Body of pancreas (tissue), 4 donors: ENCODE measurements around the gene FREM1. TPM values are rescaled to one million over a fixed set of nuclear protein-coding genes. Genes with fewer than 3 reads are reported as not detected.

Experiments used
- ATAC-seq: fragments of 150-250 bp; one replicate; pipeline ENCODE4 v1.9.1; 2016
- DNase-seq, 4 donors: peaks; one replicate each; pipeline ENCODE4 v3.0.0-alpha.2; 2019
- H3K27ac ChIP-seq, 4 donors: fragments of 200-600 bp; sonication (generic); 1 replicate in 3 of 4; 2 replicates in 1 of 4; pipeline versions ENCODE4 v1.5.1 to v1.6.1; 2016 to 2019; ENCODE audit warnings: mild to moderate bottlenecking in 1 of 4, mixed read lengths in 1 of 4, moderate library complexity in 1 of 4
- H3K27me3 ChIP-seq, 2 donors: fragments of 200-600 bp; sonication (generic); one replicate each; pipeline ENCODE4 v1.6.0; 2016; ENCODE audit warnings: mild to moderate bottlenecking in 1 of 2
- H3K36me3 ChIP-seq, 2 donors: fragments of 200-600 bp; sonication (generic); replicated peaks in 1 of 2; 2 replicates each; pipeline ENCODE4 v1.5.1; 2016; ENCODE audit warnings: low read depth in 2 of 2; ENCODE audit not compliant: insufficient read depth in 1 of 2
- H3K4me1 ChIP-seq: fragments of 200-600 bp; sonication (generic); one replicate; pipeline ENCODE4 v1.6.0; 2016
- H3K4me3 ChIP-seq, 2 donors: fragments of 200-600 bp; sonication (generic); 1 replicate in 1 of 2; 2 replicates in 1 of 2; pipeline ENCODE4 v1.5.1; 2016 to 2019
- H3K9me3 ChIP-seq, 3 donors: fragments of 200-600 bp; sonication (generic); 1 replicate in 2 of 3; 2 replicates in 1 of 3; pipeline ENCODE4 v1.5.1; 2016
- POLR2A ChIP-seq, 3 donors: fragments of 450-650 bp; IDR thresholded peaks; one replicate each; pipeline ENCODE4 v1.6.1; 2016; ENCODE audit warnings: antibody characterized with exemption in 3 of 3, mild to moderate bottlenecking in 2 of 3
- WGBS, 2 donors: methylation state at CpG; one replicate each; pipeline ENCODE4 v1.1.5; 2017; 5-methylcytosine and 5-hydroxymethylcytosine counted together
- intact Hi-C: fragments of 100-400 bp; cut with DNase I; formaldehyde crosslinking; loops from one replicate; pipeline ENCODE4 v1.15.1; 2023
- total RNA-seq, 2 donors: library from RNA; depleted of rRNA; stranded (reverse); fragments of >200 nt; gene quantifications; one replicate each; pipeline ENCODE4 v1.1.0, GENCODE V29; 2016
- TF ChIP-seq, protein P1 (sequence below), 7 experiments: fragments of 450-650 bp in 4 of 7; fragments of 200-600 bp in 3 of 7; sonication (generic) in 3 of 7; IDR thresholded peaks; one replicate each; pipeline ENCODE4 v1.5.1; 2016 to 2019; ENCODE audit warnings: antibody characterized with exemption in 7 of 7

Gene FREM1
- total RNA-seq, 2 donors from 2014 or later = 9.1 to 19.1 TPM

DNA sequence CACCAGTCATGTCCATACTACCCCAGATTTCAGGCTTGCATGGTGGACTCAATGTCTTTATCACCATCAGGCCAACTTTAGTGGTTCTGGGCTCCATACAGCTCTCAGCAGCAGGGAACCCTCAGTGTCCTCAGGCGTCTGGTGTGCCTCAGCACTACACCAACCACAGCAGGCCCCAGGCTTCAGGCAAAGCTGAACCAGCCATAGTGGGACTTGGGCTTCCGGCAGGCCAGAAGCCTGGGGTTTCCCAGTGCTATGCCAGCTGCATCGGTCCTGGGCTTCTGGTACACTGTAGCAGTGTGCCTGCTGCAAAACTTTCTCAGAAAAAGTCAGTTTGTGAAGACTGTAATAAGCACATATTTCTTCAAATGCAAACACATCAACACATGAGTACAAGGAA lies 205.9 kb downstream of the FREM1 start:
- Histone ChIP-seq H3K27ac (no peak overlapping the region), H3K9me3 (no peaks in the 10 kb centered on the region), H3K4me3 (no peak overlapping the region), H3K36me3 (no peaks in the 10 kb centered on the region), H3K4me1 (no peaks in the 10 kb centered on the region), H3K27me3 (no peaks in the 10 kb centered on the region)
- TF ChIP-seq, protein P1, sequence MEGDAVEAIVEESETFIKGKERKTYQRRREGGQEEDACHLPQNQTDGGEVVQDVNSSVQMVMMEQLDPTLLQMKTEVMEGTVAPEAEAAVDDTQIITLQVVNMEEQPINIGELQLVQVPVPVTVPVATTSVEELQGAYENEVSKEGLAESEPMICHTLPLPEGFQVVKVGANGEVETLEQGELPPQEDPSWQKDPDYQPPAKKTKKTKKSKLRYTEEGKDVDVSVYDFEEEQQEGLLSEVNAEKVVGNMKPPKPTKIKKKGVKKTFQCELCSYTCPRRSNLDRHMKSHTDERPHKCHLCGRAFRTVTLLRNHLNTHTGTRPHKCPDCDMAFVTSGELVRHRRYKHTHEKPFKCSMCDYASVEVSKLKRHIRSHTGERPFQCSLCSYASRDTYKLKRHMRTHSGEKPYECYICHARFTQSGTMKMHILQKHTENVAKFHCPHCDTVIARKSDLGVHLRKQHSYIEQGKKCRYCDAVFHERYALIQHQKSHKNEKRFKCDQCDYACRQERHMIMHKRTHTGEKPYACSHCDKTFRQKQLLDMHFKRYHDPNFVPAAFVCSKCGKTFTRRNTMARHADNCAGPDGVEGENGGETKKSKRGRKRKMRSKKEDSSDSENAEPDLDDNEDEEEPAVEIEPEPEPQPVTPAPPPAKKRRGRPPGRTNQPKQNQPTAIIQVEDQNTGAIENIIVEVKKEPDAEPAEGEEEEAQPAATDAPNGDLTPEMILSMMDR (IDR thresholded peaks at IDR 0.05) = no peak
- no peak for TF ChIP-seq POLR2A (IDR thresholded peaks at IDR 0.05)
- no peak for DNase-seq
- WGBS, 2 donors = 86 to 89% methylated on average over 3 of the region's 3 CpGs
- no peak for ATAC-seq
- intact Hi-C loops = no loop called here

DNA sequence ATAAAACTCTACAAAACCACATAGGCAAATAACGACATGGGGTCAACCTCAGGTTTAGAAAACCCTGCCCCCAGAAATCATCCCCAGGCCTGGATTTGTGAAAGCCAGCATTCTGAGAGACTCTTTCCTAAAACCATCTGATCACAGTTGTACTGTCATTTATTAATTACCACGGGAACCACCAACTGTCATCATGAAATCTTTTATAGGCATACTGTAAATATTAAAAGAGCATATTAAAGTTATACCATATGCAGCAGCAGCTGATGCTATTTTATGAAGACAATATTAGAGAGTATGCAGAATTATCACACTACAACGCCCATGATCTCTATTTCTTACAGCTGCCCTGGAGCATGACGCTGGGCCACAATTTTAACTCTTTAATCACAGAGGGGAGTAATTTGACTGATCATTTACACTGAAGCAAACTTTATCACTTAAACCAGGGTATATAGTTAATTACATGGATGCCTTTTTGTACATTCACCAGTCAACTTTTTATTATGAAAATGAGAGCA lies 208.0 kb downstream of the FREM1 start:
- DNase-seq = no peak
- no peak overlapping the region for H3K27ac ChIP-seq
- no peak for ATAC-seq
- H3K4me1 ChIP-seq = no peaks in the 10 kb centered on the region
- no peaks in the 10 kb centered on the region for H3K36me3 ChIP-seq
- no peaks in the 10 kb centered on the region for H3K9me3 ChIP-seq
- TF ChIP-seq, protein P1 (IDR thresholded peaks at IDR 0.05) = no peak
- TF ChIP-seq POLR2A (IDR thresholded peaks at IDR 0.05) = no peak
- no peaks in the 10 kb centered on the region for H3K27me3 ChIP-seq
- no peak overlapping the region for H3K4me3 ChIP-seq
- 37 to 52% methylated on average over 4 of the region's 4 CpGs for WGBS, 2 donors
- intact Hi-C loops = no loop called here

DNA sequence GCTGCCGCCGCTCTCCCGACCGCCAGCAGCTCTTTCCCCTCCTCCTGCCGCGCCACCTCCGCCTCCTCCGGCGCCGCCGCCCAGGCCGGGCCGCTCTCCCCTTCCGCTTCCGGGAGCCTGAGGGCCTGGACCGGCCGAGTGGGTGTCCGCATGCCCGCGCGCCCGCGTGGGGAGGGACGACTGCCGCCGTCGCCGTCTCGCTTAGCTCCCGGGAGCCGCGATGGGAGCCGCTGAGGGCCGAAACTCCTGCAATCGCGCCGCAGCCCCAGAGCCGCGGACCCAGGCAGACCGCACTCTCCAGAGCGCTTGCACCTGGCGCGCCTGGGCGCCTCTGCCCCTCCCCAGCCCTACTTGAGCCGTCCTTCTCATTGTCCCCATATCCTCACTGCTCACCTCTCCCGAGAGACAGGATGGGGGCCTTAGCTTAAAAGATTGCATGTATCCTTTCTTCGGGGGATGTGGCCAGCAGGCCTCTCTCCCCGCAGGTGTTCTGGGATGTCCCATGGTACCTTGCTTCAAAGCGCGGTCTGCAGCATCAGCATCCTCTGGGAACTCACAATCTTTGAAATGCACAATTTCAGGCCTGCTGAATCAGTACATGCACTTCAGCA lies 216.9 kb downstream of the FREM1 start, which contains the start of gene ZDHHC21:
Gene ZDHHC21, minus strand, starts transcription at position 182 of the 611 bp plus-strand sequence. CDS start 19,092 bp downstream, outside the sequence.
- intact Hi-C loops = no loop called here
- H3K4me1 ChIP-seq = peaks cover 9% of the 10 kb centered on the region
- H3K4me3 ChIP-seq = peak within 1 kb of the TSS; percentile 70 to 95
- peaks cover 0 to 2% of the 10 kb centered on the region in 2 donors for H3K36me3 ChIP-seq
- DNase-seq (peak; percentile 74 to 81 (median 78)), ATAC-seq (peak; percentile 95)
- 1 to 17% methylated on average over 2 to 50 of the region's 50 CpGs for WGBS, 2 donors
- H3K9me3 ChIP-seq = no peaks in the 10 kb centered on the region
- TF ChIP-seq POLR2A (IDR thresholded peaks at IDR 0.05) = peak; percentile 57 to 69 (median 63)
- TF ChIP-seq, protein P1 (IDR thresholded peaks at IDR 0.05) = peak in 1 of 7 experiments; percentile 8
- no peaks in the 10 kb centered on the region for H3K27me3 ChIP-seq
- H3K27ac ChIP-seq = peak within 1 kb of the TSS; percentile 19 to 62 (median 45)

DNA sequence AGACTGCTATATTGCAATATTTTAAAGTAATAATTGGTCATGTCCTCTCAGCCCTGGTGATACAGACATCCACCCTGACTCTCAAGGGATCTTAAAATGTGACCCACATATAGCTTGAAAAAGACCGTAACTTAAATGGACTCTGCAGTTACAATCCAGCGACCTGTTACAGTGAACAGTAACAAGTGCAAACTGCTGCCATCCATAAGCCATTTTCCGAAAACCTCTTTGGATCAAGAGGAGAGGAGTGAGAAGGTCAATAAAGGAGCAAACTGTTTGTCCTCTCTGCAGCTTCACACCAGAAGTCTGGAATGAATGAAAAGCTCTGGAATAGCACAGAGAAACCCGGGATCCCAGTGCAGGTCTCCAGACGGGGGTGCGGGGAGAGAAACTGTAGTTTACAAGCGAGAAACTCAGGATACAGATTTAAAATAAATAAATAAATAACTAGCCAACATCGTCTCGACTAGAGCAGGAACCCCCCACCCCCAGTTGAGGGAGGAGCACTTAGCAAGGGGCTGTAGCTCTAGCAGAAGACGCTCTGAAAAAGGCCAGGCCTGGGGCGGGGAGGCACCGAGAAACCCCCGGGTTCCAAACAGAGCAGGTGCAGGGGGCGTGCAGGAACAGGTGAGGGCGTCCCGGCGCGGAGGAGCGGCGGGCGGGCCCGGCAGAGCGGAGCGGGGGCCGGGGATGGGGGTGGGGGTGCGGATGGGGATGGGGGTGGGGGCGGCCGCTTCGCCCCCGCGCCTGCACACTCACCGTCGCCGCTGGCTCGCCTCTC lies 217.6 kb downstream of the FREM1 start:
- H3K27ac ChIP-seq = peak overlapping the region in 3 of 4 donors; percentile 19 to 62 (median 47)
- H3K27me3 ChIP-seq = no peaks in the 10 kb centered on the region
- peak overlapping the region; percentile 70 to 95 for H3K4me3 ChIP-seq
- no peak for TF ChIP-seq POLR2A (IDR thresholded peaks at IDR 0.05)
- TF ChIP-seq, protein P1 (IDR thresholded peaks at IDR 0.05) = no peak
- ATAC-seq (peak; percentile 3), DNase-seq (peak in 2 of 4 donors; percentile 11 to 26)
- peaks cover 9% of the 10 kb centered on the region for H3K4me1 ChIP-seq
- intact Hi-C loops = no loop called here
- H3K36me3 ChIP-seq = peaks cover 0 to 2% of the 10 kb centered on the region in 2 donors
- 2% methylated on average over 15 to 35 of the region's 35 CpGs for WGBS, 2 donors
- no peaks in the 10 kb centered on the region for H3K9me3 ChIP-seq
